Vagina (tissue), 2 donors: ENCODE measurements around the gene MTUS2. TPM values are rescaled to one million over a fixed set of nuclear protein-coding genes. Genes with fewer than 3 reads are reported as not detected.

ENCODE experiments used
- DNase-seq, 2 donors: peaks; one replicate each; pipeline ENCODE4 v3.0.0-alpha.2; 2017; ENCODE audit errors: extremely low spot score in 2 of 2
- H3K27ac ChIP-seq: fragments of 200-600 bp; sonication (generic); one replicate; pipeline ENCODE4 v1.5.1; 2019
- H3K27me3 ChIP-seq: fragments of 200-600 bp; sonication (generic); one replicate; pipeline ENCODE4 v1.5.1; 2019
- H3K36me3 ChIP-seq, 2 donors: fragments of 200-600 bp; sonication (generic); one replicate each; pipeline ENCODE4 v1.5.1; 2017 to 2019
- H3K4me1 ChIP-seq: fragments of 200-600 bp; sonication (generic); one replicate; pipeline ENCODE4 v1.5.1; 2019
- H3K4me3 ChIP-seq, 2 donors: fragments of 200-600 bp; sonication (generic); 1 replicate in 1 of 2; 2 replicates in 1 of 2; pipeline ENCODE4 v1.5.1; 2016 to 2019
- H3K9me3 ChIP-seq: fragments of 200-600 bp; sonication (generic); one replicate; pipeline ENCODE4 v1.5.1; 2019
- CTCF ChIP-seq, 3 experiments: fragments of 450-650 bp in 2 of 3; fragments of 200-600 bp in 1 of 3; sonication (generic) in 1 of 3; IDR thresholded peaks; one replicate each; pipeline ENCODE4 v1.5.1; 2017 to 2019; ENCODE audit warnings: antibody characterized with exemption in 3 of 3, mild to moderate bottlenecking in 2 of 3, moderate library complexity in 2 of 3
- POLR2A ChIP-seq, 2 donors: fragments of 450-650 bp; IDR thresholded peaks; one replicate each; pipeline ENCODE4 v1.6.1; 2017; ENCODE audit warnings: antibody characterized with exemption in 2 of 2, mild to moderate bottlenecking in 2 of 2, moderate library complexity in 2 of 2
- POLR2AphosphoS5 ChIP-seq, 2 donors: sonication (generic); formaldehyde crosslinking; IDR thresholded peaks; one replicate each; pipeline ENCODE4 v1.9.0; 2017; ENCODE audit warnings: antibody characterized with exemption in 2 of 2, mild to moderate bottlenecking in 2 of 2, low read depth in 1 of 2; ENCODE audit not compliant: insufficient read depth in 1 of 2
- intact Hi-C: fragments of 100-400 bp; cut with DNase I; formaldehyde crosslinking; loops from one replicate; pipeline ENCODE4 v1.15.1; 2023
- total RNA-seq: library from RNA; depleted of rRNA; stranded (reverse); fragments of >200 nt; gene quantifications from one replicate; pipeline ENCODE4 v1.2.3, GENCODE V29; 2016

The MTUS2 gene
- total RNA-seq, 1 donor from 2014 or later, result 0.74 TPM

GRCh38 chr13:29509999-29510589, 690.0 kb downstream of the MTUS2 start:
- no peak for TF ChIP-seq POLR2AphosphoS5 (IDR thresholded peaks at IDR 0.05; ENCODE audit: insufficient read depth in 1 of 2, low read depth in 1 of 2)
- no peak for TF ChIP-seq POLR2A (IDR thresholded peaks at IDR 0.05)
- no peak for TF ChIP-seq CTCF (IDR thresholded peaks at IDR 0.05)
- Histone ChIP-seq H3K4me3 (no peak overlapping the region), H3K36me3 (peaks cover 0 to 8% of the 10 kb centered on the region in 2 donors), H3K4me1 (peaks cover 36% of the 10 kb centered on the region), H3K27me3 (no peaks in the 10 kb centered on the region), H3K27ac (no peak overlapping the region), H3K9me3 (no peaks in the 10 kb centered on the region)
- DNase-seq, result no peak
- intact Hi-C loops, result loop anchor here (5.0 to 10.0 kb wide), 2 partner anchors 245 to 602 kb away; no protein-coding TSS in a partner anchor

GRCh38 chr13:29510651-29511084, 690.5 kb downstream of the MTUS2 start:
- DNase-seq, result no peak
- Histone ChIP-seq H3K27ac (peak overlapping the region; percentile 67), H3K9me3 (no peaks in the 10 kb centered on the region), H3K36me3 (peaks cover 0 to 8% of the 10 kb centered on the region in 2 donors), H3K4me1 (peaks cover 36% of the 10 kb centered on the region), H3K4me3 (no peak overlapping the region), H3K27me3 (no peaks in the 10 kb centered on the region)
- intact Hi-C loops, result loop anchor here (10.0 kb wide), 1 partner anchor 244 kb away; no protein-coding TSS in a partner anchor
- TF ChIP-seq POLR2A (IDR thresholded peaks at IDR 0.05) (no peak), POLR2AphosphoS5 (IDR thresholded peaks at IDR 0.05; ENCODE audit: insufficient read depth in 1 of 2, low read depth in 1 of 2) (no peak), CTCF (IDR thresholded peaks at IDR 0.05) (no peak)

GRCh38 chr13:29511106-29511796, 691.1 kb downstream of the MTUS2 start:
- Histone ChIP-seq H3K4me1 (peaks cover 36% of the 10 kb centered on the region), H3K27ac (peak overlapping the region; percentile 67)

GRCh38 chr13:29511980-29512379, 691.8 kb downstream of the MTUS2 start:
- Histone ChIP-seq H3K4me3 (no peak overlapping the region), H3K36me3 (peaks cover 0 to 21% of the 10 kb centered on the region in 2 donors), H3K27me3 (no peaks in the 10 kb centered on the region), H3K4me1 (peaks cover 34% of the 10 kb centered on the region), H3K27ac (peak overlapping the region; percentile 67), H3K9me3 (no peaks in the 10 kb centered on the region)
- TF ChIP-seq POLR2AphosphoS5 (IDR thresholded peaks at IDR 0.05; ENCODE audit: insufficient read depth in 1 of 2, low read depth in 1 of 2), result peak; percentile 75 to 79
- no peak for TF ChIP-seq CTCF (IDR thresholded peaks at IDR 0.05)
- peak in 1 of 2 donors; percentile 96 for DNase-seq
- intact Hi-C loops, result loop anchor here (10.0 kb wide), 1 partner anchor 243 kb away; no protein-coding TSS in a partner anchor

More at GRCh38 chr13:29511106-29511796, 691.1 kb downstream of the MTUS2 start:
- Histone ChIP-seq H3K9me3 (no peaks in the 10 kb centered on the region), H3K27me3 (no peaks in the 10 kb centered on the region), H3K4me3 (no peak overlapping the region), H3K36me3 (peaks cover 0 to 14% of the 10 kb centered on the region in 2 donors)
- no peak for DNase-seq
- intact Hi-C loops, result loop anchor here (10.0 kb wide), 1 partner anchor 244 kb away; no protein-coding TSS in a partner anchor
- TF ChIP-seq POLR2AphosphoS5 (IDR thresholded peaks at IDR 0.05; ENCODE audit: insufficient read depth in 1 of 2, low read depth in 1 of 2), result no peak
- no peak for TF ChIP-seq POLR2A (IDR thresholded peaks at IDR 0.05)
- no peak for TF ChIP-seq CTCF (IDR thresholded peaks at IDR 0.05)
